Spleen (tissue), 7 donors: Measurements from ENCODE around the gene TBCA.

Source experiments
- POLR2A ChIP-seq, 3 donors: fragments of 450-650 bp; IDR thresholded peaks; one replicate each; pipeline ENCODE4 v1.5.1; 2017; ENCODE audit warnings: antibody characterized with exemption in 3 of 3, mild to moderate bottlenecking in 1 of 3
- TF ChIP-seq, protein P1 (sequence below), 11 experiments: fragments of 200-600 bp in 7 of 11; fragments of 450-650 bp in 4 of 11; sonication (generic) in 4 of 11; IDR thresholded peaks in 8 of 11; conservative IDR thresholded peaks in 3 of 11; 1 replicate in 7 of 11; 2 replicates in 4 of 11; pipeline versions ENCODE4 v1.4.0 to v1.8.0; 2016 to 2021; ENCODE audit warnings: antibody characterized with exemption in 11 of 11, inconsistent platforms in 4 of 11, mild to moderate bottlenecking in 1 of 11
- donor health status: DM: no; HTN: no; CAD: no; lungs with moderate emphysema.
- donor health status: DM: no; HTN: no; CAD: no.
- donor health status: DM: no; HTN: no; CAD: no.

- TF ChIP-seq POLR2A (IDR thresholded peaks at IDR 0.05) = no peak
- TF ChIP-seq, protein P1, sequence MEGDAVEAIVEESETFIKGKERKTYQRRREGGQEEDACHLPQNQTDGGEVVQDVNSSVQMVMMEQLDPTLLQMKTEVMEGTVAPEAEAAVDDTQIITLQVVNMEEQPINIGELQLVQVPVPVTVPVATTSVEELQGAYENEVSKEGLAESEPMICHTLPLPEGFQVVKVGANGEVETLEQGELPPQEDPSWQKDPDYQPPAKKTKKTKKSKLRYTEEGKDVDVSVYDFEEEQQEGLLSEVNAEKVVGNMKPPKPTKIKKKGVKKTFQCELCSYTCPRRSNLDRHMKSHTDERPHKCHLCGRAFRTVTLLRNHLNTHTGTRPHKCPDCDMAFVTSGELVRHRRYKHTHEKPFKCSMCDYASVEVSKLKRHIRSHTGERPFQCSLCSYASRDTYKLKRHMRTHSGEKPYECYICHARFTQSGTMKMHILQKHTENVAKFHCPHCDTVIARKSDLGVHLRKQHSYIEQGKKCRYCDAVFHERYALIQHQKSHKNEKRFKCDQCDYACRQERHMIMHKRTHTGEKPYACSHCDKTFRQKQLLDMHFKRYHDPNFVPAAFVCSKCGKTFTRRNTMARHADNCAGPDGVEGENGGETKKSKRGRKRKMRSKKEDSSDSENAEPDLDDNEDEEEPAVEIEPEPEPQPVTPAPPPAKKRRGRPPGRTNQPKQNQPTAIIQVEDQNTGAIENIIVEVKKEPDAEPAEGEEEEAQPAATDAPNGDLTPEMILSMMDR (IDR thresholded peaks at IDR 0.05 in 8 of 11, conservative IDR thresholded peaks at IDR 0.05 in 3 of 11) = no peak
Observed at GRCh38 chr5:77781076-77781475, 4.9 kb upstream of the TBCA start.
